Measurements from ENCODE around the gene MOCS1. TPM values are rescaled to one million over a fixed set of nuclear protein-coding genes. Genes with fewer than 3 reads are reported as not detected.

Gene MOCS1
- total RNA-seq, 2 experiments from 2014 or later: 2.0 to 2.7 TPM

DNA sequence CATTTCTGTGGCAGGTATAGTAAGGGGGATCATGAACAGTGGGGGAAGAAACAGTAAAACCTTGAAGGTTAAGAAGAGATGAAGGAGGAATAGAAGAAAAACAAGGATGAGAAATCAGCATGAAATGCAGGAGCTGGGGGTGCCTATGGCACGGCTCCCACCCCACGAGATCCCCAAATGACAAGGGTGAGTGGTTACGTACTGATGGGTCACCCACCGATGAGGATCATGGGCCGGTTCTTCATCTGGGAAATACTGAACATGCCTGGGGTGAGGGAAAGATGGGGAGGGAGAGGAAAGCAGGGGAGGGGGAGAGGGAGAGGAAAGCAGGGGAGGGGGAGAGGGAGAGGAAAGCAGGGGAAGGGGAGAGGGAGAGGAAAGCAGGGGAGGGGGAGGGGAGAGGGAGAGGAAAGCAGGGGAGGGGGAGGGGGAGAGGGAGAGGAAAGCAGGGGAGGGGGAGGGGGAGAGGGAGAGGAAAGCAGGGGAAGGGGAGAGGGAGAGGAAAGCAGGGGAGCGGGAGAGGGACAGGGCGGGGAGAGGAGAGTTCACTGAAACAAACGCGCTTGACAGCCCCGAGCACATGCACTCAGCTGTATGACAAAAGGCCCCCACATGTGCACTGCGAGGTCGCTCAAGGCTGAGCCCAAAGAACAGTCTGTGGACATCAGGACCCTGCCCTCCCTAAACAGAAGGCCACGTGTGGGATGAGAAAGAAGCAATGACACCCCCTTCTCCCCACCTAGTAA is 25.3 kb downstream of the MOCS1 start:
- ATAC-seq (ENCODE audit: poor library complexity) (no peak), DNase-seq (no peak)
- CTCF ChIA-PET: no interaction called here
- Histone ChIP-seq H3K36me3 (ENCODE audit: insufficient read depth, low read length) (no peaks in the 10 kb centered on the region), H3K27me3 (ENCODE audit: control insufficient read depth in 1 of 2, insufficient read depth in 2 of 2, low read length in 2 of 2) (no peaks in the 10 kb centered on the region), H3K9me3 (ENCODE audit: control insufficient read depth in 1 of 2, insufficient read depth in 1 of 2, low read length in 2 of 2) (no peaks in the 10 kb centered on the region), H3K4me3 (ENCODE audit: low read length) (no peak overlapping the region), H3K27ac (ENCODE audit: low read depth in 1 of 2, low read length in 2 of 2) (no peak overlapping the region), H3K4me1 (ENCODE audit: insufficient read depth, low read length) (no peaks in the 10 kb centered on the region)
- intact Hi-C loops (cut with DNase I, micrococcal nuclease): no loop called here
- peaks cover 7% of the 10 kb centered on the region for H3K36me3 Mint-ChIP-seq (ENCODE audit: low read depth)
- H3K4me1 Mint-ChIP-seq (ENCODE audit: low read depth): peaks cover 5% of the 10 kb centered on the region
- no peaks in the 10 kb centered on the region for H3K9me3 Mint-ChIP-seq
- H3K27ac Mint-ChIP-seq: no peak overlapping the region
- TF ChIP-seq, protein P1, sequence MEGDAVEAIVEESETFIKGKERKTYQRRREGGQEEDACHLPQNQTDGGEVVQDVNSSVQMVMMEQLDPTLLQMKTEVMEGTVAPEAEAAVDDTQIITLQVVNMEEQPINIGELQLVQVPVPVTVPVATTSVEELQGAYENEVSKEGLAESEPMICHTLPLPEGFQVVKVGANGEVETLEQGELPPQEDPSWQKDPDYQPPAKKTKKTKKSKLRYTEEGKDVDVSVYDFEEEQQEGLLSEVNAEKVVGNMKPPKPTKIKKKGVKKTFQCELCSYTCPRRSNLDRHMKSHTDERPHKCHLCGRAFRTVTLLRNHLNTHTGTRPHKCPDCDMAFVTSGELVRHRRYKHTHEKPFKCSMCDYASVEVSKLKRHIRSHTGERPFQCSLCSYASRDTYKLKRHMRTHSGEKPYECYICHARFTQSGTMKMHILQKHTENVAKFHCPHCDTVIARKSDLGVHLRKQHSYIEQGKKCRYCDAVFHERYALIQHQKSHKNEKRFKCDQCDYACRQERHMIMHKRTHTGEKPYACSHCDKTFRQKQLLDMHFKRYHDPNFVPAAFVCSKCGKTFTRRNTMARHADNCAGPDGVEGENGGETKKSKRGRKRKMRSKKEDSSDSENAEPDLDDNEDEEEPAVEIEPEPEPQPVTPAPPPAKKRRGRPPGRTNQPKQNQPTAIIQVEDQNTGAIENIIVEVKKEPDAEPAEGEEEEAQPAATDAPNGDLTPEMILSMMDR (IDR thresholded peaks at IDR 0.05): no peak
- no peak overlapping the region for H3K4me3 Mint-ChIP-seq
- POLR2A ChIA-PET: no interaction called here
- no peaks in the 10 kb centered on the region for H3K27me3 Mint-ChIP-seq

DNA sequence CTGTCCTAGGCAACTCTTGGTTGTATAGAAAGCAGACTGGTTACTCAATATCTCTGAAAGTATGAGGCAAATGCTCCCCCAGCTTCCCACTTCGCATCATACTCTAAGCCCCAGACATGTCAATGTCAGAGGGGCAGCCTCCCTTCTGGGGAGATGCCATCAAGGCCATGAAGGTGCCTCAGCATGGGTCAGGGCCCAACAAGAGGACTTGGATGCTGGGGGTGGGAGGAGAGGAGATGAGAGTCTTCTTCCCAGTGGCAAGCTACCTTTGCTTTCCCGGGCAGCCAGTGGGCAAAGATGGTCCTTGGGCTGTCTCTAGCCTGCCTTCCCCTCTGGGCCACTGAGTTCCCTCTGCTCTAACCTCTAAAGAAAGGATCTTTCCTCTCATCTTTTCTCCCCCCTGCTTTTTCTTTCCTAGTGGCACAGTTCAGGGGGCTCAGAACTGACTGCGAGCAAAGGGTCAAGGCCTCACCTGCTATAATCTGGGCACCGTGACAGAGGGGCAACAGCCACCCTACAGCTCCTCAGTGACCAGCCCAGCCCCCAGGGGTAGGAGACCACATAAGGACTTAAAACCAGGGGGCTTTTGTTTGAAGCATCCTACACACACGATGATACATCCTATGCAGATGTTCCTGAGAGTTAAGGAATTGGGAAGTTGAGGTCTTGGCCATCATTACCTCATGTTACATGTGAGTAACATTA is 26.2 kb downstream of the MOCS1 start:
- Histone ChIP-seq H3K4me3 (ENCODE audit: low read length) (no peak overlapping the region), H3K27me3 (ENCODE audit: control insufficient read depth in 1 of 2, insufficient read depth in 2 of 2, low read length in 2 of 2) (no peaks in the 10 kb centered on the region), H3K4me1 (ENCODE audit: insufficient read depth, low read length) (no peaks in the 10 kb centered on the region), H3K36me3 (ENCODE audit: insufficient read depth, low read length) (no peaks in the 10 kb centered on the region), H3K9me3 (ENCODE audit: control insufficient read depth in 1 of 2, insufficient read depth in 1 of 2, low read length in 2 of 2) (no peaks in the 10 kb centered on the region), H3K27ac (ENCODE audit: low read depth in 1 of 2, low read length in 2 of 2) (no peak overlapping the region)
- intact Hi-C loops (cut with DNase I, micrococcal nuclease): no loop called here
- POLR2A ChIA-PET: no interaction called here
- peaks cover 7% of the 10 kb centered on the region for H3K36me3 Mint-ChIP-seq (ENCODE audit: low read depth)
- CTCF ChIA-PET: no interaction called here
- DNase-seq (no peak), ATAC-seq (ENCODE audit: poor library complexity) (no peak)
- no peaks in the 10 kb centered on the region for H3K27me3 Mint-ChIP-seq
- no peak overlapping the region for H3K4me3 Mint-ChIP-seq
- no peaks in the 10 kb centered on the region for H3K9me3 Mint-ChIP-seq
- H3K27ac Mint-ChIP-seq: no peak overlapping the region
- TF ChIP-seq, protein P1 (IDR thresholded peaks at IDR 0.05): no peak
- peaks cover 5% of the 10 kb centered on the region for H3K4me1 Mint-ChIP-seq (ENCODE audit: low read depth)

GRCh38 chr6:39906318-39906761 is 27.9 kb downstream of the MOCS1 start:
- Histone ChIP-seq H3K27ac (ENCODE audit: low read depth in 1 of 2, low read length in 2 of 2) (no peak overlapping the region), H3K27me3 (ENCODE audit: control insufficient read depth in 1 of 2, insufficient read depth in 2 of 2, low read length in 2 of 2) (no peaks in the 10 kb centered on the region), H3K4me3 (ENCODE audit: low read length) (no peak overlapping the region), H3K4me1 (ENCODE audit: insufficient read depth, low read length) (no peaks in the 10 kb centered on the region), H3K9me3 (ENCODE audit: control insufficient read depth in 1 of 2, insufficient read depth in 1 of 2, low read length in 2 of 2) (peaks cover 0 to 1% of the 10 kb centered on the region in 2 experiments), H3K36me3 (ENCODE audit: insufficient read depth, low read length) (no peaks in the 10 kb centered on the region)
- DNase-seq (no peak), ATAC-seq (ENCODE audit: poor library complexity) (no peak)
- intact Hi-C loops (cut with DNase I, micrococcal nuclease): no loop called here
- TF ChIP-seq, protein P1 (IDR thresholded peaks at IDR 0.05): no peak
- H3K9me3 Mint-ChIP-seq: no peaks in the 10 kb centered on the region
- peaks cover 6% of the 10 kb centered on the region for H3K36me3 Mint-ChIP-seq (ENCODE audit: low read depth)
- no peaks in the 10 kb centered on the region for H3K27me3 Mint-ChIP-seq
- H3K4me3 Mint-ChIP-seq: no peak overlapping the region
- H3K4me1 Mint-ChIP-seq (ENCODE audit: low read depth): peaks cover 5% of the 10 kb centered on the region
- CTCF ChIA-PET: no interaction called here
- no peak overlapping the region for H3K27ac Mint-ChIP-seq
- POLR2A ChIA-PET: no interaction called here

Measured in CD4-positive, alpha-beta T cell (primary cell).